GM19043 (cell line): ENCODE measurements around the gene KCNMA1.

ENCODE experiments used
- ATAC-seq: cut with Tn5 transposase; IDR thresholded peaks from one replicate; pipeline ENCODE4 v1.9.1; 2021; ENCODE audit warnings: low read depth; ENCODE audit not compliant: unreplicated experiment

Gene KCNMA1

DNA sequence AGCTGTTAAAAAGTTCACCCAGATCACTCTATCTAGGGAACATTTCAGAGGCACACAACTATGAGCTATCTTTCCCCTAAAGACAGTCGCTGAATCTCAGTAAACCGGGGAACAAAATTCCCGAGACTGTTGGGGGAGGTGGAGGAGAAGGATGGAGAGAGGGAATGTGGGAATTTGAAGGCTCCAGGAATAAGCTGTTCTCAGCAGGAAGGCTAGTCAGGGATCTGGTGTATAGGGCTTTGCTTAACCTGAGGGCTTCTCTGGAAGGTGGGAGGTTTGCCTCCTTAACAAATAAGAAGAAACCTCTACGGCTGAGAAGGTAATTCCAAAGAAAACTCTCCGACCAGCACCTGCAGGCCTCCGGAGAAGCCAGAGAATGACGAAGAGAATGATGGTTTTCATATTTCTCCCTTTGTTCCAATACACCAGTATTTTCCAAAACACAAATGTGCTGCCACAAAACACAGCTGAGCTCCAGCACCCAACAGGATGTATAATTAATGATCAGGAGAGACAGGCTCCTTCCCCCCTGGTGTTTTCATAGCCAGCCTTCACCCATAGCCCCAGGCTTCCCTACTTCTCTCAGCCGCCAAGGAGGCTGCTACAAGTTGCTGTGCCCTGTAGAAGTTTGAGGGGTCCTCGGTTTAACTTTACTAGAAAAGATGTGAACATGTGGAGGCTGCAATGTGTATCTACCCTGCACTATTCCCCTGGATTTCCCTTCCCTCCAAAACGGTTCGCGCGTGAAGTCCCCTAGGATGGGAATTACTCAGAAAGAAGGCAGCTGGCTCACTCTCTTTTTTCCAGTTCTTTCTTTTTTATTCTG lies 2.0 kb downstream of the KCNMA1 start:
- no peak for ATAC-seq

DNA sequence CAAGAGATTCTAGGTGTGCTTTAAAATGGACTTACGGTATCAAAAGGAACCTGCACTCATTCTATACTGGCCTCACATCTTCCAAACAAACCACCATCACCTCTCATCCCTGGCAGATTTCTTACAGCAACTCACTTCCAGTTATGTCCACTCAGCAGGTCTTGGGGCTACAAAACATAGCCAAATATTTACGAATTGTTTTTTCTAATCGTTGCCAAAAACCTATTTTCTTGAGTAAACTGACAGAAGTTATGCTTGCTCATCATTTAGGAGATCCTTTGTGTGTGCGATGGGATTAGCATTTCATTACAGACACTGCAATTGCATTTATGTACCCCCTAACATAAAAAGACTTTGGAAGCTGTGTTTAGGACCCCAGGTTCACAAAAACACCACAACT lies 2.7 kb downstream of the KCNMA1 start:
- ATAC-seq, result no peak

DNA sequence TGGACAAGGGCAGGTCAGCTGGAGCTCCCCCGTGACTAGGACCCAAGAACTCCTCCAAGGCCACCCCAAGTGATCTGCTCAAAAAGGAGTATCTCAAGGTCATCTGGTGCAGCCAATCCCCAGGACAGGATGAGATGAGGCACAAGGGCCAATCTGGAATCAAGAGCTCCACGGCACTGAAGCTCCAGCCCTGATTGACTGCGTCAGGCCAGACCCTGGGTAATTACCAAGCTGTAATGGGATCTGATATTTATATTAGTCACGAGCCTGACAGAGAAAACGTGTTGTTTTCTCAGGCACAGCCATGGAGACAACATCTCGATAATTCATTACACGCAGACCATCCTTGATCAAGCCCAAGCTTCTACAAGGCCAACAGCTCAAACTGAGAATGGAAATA lies 4.2 kb downstream of the KCNMA1 start:
- no peak for ATAC-seq

DNA sequence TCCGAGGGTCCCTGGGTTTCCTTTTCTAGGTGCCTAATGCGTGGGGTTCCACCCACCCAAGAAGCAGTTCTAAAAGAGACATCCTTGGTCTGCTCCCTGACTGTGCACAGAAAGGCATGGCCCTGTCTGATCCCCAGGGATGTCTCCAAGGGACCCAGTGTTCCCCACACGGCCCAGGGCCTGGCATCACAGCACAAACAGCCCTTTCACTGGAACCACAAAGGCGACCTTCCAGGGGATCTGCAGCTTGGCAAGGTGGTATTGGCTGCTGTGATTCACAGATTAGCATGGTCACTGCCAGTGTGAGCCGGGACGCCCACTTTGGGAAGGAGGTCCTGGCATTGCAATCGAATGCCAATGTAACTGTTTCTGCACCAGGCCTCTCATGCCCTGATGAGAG lies 6.4 kb downstream of the KCNMA1 start:
- ATAC-seq, result no peak

DNA sequence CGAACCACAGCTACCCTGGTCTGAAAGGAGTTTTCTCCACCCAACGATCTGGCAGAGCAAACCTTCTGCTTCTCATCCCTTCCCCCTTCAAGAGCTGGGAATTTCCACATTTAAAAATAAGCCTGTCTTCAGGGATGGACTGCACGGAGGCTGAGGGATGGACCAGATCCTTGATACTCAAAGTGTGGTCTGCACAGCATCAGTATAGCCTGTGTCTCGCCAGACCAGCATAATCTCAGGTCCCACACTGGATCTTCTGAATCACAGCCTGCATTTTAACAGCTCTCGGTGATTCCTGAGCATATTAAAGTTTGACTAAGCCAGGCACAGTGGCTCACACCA lies 7.1 kb downstream of the KCNMA1 start:
- ATAC-seq, result no peak

DNA sequence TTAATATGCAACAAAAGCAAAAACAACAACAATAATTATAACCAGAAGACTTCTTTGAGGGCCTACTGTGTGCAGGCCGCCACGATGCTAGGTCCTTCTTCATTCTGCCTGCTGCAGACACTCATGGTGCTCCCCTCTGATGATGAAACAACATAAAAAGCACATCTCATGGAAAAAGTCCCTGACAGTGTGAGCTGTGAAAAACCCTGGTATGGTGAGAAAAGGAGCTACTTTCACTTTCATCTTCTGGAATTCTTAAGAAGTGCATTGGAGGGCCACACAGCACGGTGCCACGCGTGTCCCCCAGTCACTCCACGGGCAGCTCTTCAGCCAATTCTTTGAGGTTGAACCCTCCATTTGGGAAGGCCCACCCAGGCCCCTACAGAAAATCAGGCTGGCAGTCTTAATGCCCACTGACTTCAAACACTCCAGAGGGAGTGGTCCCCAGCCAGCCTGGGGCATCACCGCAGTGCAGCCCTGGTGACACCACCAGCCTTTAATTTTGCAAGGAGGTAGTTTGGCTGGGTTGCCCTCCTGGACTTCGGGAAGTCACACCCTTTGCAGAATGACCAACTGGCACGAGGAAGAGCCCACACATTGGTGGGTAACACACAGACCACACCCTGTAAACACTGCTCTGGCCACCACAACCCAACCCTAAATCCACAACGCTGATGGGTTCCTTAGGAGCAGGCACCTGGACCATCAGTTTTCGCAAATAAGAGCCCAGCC lies 7.7 kb downstream of the KCNMA1 start:
- no peak for ATAC-seq

DNA sequence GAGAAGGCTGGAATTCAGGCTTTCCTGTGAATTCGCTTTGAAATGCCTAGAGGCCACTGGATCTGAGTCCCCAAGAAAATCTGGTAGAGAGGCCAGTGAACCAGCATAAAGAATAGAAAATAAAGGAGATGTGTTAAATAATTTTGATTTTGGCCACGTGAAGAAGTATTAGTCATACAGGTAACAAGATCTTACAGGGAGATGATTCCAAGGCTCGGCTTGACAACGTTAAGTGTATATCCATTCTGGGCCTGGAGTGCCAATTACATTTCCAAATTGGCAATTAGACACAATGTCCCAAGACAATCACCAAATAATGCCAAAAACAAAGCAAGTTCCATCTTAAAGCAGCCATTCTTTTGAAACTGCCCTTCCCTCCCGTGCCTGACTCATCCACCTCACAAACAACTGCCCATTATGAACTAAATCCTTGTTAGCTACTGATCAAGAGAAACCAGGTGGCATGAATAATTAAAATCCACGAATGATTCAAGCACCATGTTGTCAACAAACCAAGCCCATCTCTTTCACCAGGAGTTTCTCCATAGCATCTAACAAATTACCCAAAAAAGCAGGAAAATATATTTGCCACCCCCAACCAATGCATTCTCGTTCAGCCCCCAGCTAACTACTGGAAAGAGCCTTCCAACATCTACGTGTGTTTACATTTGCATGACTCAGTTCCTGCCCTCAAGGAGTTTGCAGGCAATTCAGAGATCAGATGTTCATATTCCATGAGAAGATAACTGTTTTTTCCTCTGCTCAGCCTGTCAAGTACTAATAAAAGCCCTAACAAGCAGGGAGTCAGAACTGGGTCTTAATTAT lies 8.5 kb downstream of the KCNMA1 start:
- ATAC-seq, result no peak

DNA sequence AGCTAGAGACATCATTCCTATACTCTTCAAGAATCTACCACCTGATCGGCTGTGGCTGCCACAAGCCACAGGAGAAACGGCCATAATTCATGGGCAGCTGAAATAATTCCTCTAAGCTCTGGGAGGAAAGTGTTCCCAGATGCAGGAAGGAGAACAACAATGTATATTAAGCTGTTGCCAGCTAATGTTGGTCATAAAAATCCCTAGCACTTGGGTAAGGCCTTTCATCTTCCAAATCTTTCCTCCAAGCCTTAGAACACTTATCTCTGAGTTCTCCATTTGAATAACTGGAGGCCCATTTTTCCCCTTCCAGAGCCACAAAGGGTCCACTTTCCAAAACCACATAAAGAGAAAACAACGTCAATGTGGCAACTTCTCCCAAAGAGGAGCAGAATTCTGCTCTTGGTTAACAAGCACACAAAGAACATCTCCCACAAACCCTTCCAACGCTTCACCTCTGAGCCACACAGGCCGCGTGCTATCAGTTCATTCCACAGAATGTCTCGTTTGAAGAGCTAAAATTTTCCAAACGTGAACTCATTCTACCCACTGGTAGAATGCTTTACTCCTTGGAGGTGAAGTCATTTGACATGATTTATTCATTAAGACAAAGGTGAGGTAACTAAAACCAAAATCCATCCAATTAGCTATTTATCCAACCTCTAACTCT lies 11.2 kb downstream of the KCNMA1 start:
- no peak for ATAC-seq

DNA sequence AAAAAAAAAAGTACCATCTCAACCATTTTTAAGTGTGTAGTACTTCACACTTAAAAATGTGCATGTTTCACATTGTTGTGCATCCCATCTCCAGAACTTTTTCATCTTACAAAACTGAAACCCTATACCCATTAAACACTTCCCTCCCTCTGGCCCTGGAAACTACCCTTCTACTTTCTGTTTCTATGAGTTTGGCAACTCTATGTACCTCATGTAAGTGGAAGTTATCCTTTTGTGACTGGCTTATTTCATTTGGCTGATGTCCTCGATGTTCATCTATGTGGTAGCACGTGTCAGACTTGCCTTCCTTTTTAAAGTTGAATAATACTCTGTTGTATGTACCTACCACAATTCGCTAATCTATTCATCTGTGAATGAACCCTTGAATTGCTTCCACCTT lies 12.2 kb downstream of the KCNMA1 start:
- ATAC-seq, result no peak

DNA sequence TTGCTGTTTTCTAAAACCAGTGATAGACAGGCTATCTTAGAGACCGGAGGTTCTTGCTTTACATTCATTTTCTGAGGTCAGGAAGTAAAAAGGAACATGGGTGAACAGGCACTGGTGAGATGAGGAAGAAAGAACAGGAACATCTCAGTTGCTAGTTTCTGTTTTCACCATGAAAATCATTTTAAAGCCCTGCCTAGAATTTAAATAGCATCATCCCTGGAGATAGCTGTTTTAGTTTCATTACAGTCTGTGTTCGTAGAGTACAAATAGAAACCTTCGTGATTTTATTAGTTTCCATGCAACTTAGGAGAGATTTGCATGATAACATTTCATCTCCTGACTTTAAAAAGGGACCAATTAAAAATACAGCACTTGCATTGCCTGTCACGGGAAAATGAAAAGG lies 14.7 kb downstream of the KCNMA1 start:
- peak; percentile 72 for ATAC-seq

DNA sequence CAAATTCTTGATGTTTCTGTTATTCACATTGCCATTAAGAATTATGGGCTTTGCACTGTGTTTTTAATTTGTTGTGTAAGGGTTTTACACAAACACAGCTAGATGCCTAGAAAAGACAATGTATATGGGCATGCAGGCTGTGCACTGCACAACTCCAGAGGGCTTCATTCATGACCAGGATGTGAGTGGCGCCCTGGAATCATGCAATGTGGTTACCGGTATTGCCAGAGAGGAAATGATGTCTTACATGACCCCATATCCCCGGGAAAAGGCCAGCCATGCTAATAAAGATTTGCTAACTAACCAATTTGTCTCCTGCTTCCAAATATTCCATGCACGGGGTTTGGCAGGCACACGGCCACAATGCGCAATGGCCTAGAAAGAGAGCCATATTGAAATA lies 16.9 kb downstream of the KCNMA1 start:
- ATAC-seq, result no peak

DNA sequence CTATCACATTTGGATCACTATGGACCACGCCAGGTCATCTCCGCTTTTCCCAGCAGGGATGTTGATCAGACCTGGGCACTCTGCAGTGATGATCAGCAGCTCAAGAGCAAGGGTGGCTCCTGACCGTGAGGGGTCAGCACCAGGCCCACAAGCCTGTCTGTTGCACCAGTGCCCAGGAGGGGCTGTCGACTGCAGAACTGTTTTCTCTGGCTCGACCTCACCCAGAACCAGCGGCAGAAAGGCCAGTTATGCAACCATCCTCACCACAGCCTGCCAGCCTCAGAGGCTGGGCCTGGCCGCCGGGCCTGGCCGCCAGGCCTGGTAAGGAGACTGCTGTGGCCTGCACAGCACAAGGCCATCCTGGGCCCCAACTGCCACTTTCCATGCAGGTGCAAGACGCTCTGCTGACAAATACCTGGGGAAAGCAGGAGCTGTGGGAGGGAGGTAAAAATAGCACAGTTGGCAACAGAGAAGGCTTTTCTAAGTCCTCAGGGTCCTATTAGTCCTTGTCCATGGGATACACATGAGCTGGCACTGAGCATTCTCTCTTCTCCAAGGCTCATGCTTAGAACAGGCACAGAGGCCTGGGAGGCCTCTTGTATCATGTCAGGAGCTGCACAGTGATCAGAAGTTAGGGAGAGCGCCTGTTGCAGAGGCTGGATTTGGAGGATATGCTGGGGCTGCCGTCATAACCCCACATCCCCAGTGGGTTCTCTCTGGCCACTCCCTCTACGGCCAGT lies 17.5 kb downstream of the KCNMA1 start:
- no peak for ATAC-seq

DNA sequence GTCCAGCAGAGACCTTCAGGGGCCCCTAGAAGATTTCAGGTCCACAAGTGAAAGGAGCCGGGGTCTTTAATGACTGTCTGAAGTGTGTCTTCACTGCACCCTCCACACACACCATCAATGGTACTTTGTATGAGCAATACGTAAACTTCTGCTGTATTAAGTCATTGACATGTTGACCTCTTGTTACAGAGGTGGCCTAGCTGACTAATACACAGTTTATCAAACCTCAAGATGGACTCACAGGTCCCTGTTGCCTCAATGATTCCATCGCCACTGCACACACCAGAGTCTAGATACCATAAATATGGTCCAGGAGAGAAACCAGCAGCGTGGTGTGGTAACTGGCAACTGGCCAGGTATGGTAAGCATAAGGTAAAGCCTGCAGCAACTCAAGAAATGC lies 19.5 kb downstream of the KCNMA1 start:
- no peak for ATAC-seq

DNA sequence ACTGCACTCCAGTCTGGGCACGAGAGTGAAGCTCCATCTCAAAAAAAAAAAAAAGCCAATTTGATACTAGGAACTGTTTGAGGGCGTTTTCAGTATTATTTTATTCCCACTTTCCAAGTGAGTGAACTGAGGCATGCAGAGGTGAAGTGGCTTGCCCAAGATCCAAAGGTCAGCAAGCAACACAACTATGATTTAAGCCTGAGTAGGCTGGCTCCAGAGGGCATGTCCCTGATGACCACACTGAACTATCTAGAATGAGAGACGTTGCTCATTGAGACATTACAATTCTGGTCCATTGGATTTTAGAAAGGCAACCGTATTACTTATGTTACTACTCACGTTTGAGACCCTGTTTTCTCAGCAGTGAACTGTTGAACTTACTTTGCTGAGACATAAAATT lies 20.8 kb downstream of the KCNMA1 start:
- ATAC-seq, result no peak

DNA sequence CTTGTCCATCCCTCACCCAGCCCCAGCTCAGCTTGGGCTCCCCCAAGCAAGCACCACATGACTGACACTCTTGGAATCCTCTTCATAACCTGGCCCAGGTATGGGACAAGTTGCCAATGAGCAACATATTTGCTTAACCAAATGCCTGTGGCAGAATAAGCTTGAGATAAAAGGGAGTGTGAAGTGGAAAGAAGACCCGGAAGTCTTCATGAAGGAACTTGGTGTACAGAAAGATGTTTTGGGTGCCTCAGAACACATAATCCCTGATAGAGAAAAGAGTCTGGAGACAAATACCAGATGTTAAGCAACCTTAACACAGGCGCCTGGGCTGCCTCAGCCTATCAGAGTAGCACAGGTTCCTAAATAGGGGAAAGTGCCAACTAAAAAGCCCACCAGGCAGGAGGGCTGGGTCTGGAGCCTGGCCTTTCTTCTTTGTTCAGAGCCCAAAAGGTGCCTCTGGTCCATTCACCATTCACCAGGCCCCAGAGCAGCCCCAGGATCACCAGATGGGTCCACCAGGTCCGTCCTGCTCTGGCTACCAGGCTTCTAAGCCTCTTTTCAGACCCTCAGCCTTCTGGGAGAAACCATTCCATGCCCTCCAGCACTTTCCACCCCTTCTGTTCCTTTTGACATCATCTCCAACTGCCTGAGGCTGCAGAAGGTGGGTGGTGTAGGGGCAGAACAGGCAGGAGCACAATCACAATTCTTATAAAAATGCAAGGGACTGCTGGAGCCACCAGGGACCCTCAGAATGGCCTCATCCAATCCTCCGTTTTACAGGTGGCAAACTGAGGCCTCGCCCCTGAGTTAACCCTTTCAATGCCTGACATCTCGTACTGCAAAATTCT lies 22.6 kb downstream of the KCNMA1 start:
- ATAC-seq, result no peak

DNA sequence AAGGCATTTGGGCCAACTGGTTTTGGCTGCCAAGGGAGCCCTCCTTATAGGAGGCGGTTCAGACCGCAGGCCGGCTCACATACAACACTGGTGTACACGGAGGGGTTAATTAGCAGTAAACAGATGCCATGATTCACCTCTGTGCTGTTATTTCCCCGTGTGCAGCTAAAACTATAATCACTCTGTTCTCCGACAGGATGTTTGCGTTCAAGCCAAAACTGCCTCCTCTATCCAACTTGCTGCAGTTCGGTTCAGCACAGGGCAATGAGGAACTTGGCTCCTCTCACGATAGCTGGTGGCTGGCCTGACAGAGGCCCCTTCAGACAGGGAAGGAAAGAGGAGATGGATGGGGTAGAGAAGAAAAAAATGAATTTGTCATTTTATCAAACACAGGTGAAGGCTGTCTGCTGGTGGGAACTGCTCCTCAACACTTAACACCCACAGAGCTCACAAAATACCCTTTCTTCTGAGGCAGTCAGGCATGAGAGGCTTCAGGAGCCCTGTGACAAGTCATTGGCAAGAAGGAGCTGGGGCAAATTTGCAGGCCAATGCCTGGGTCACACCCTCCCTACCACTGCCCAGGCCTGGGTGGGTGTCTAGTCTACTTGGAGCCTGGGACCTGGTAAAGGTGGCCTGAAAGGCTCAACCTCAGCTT lies 24.0 kb downstream of the KCNMA1 start:
- no peak for ATAC-seq

DNA sequence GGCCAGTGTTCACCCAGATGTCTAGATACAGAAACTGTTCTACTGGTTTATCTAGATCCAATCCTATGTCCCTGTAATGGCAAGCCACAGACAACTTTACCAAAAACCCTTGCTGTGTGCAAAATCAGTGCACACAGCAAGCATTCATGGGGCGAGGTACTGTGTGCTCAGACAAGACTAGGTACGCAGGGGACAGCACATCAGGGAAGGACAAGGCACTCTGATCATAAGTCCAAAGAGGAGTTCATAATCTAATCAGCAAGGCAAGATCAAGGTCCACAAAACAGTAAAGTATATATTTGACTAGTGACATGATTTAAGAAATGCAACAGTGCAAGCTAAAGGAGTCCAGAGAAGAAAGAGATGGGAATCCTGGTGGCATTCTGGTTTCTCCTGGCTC lies 25.9 kb downstream of the KCNMA1 start:
- no peak for ATAC-seq

DNA sequence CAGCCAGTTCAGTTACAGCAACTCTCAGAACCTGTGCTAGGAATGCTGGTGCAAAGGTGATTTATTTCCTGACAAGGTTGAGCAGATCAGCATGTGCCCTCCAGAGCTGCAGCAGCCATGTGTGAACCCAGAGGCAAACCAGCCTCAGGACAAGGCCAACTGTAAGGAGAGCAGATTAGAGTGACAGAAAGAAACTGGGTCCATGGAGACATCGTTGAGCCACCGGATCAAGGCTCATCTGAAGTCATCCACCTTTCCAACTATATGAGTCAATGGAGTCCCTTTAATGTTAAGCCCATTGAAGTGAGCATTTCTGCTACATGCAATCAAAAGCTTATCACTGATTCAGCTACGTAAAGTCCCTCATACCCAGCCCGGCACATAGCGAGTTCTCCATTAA lies 26.4 kb downstream of the KCNMA1 start:
- ATAC-seq, result no peak

DNA sequence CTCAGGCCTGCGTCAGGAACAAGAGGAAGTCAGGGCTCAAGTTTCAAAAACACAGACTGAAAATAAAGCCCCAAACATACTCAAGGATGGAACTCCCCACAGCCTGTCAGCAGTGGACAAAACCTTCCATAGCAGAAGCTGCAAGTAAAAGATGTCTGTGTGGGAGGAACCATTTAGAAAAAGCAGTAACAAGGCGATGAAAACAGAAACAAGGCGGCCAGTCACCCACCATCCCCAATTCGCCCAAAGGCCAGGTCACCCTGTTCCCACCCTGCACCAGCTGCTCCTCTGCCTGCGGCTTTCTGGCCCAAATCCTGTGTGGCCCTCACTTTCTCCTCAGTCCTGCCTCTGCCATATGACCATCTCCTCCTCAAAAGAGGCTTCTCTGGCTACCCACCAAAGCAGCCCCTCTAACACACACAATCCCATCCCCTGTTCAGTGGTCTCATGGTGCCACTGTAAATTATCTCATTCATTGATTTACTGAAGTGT lies 27.8 kb downstream of the KCNMA1 start:
- ATAC-seq, result no peak
